Measurements from ENCODE around the gene LYPD3.

- TF ChIP-seq CTCF (conservative IDR thresholded peaks at IDR 0.05 in 1 of 2, IDR thresholded peaks at IDR 0.05 in 1 of 2; ENCODE audit: low read depth in 1 of 2, low read length in 2 of 2) (no peak), EZH2 (IDR thresholded peaks at IDR 0.05; ENCODE audit: low read length, missing control alignments) (no peak)
Observed at GRCh38 chr19:43445426-43445825, 20.0 kb downstream of the LYPD3 start.

All from fibroblast of lung (primary cell).